ENCODE measurements around the gene IL1RAPL1. TPM values are rescaled to one million over a fixed set of nuclear protein-coding genes. Genes with fewer than 3 reads are reported as not detected.

The IL1RAPL1 gene
- total RNA-seq, 2 experiments from 2014 or later: not detected

DNA sequence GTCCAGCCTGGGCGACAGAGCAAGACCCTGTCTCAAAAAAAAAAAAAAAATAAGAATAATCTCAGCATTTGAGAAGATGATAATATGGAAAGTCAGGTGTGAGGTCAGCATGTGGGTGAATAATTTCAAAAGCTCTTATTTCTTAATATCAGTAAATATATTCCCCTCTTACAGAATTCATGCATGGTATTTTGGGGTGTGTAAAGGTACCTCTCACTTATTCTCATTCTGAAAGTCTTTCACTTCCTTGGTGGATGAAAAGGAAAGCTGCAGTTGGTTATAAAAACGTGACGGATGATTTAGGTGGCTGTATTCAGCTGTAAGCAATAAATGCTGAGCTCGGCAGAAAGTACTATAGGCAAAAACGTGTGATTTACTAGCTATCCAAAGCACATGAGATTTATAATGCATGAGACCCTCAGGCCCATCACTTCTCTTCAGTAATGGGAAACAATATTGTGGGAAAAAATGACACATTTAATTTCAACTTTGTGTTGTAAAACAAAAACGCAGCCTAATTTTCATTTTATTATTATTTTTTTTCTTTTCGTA is 1275.0 kb downstream of the IL1RAPL1 start:
- no peaks in the 10 kb centered on the region for H3K9me3 Mint-ChIP-seq
- CTCF ChIA-PET: no interaction called here

DNA sequence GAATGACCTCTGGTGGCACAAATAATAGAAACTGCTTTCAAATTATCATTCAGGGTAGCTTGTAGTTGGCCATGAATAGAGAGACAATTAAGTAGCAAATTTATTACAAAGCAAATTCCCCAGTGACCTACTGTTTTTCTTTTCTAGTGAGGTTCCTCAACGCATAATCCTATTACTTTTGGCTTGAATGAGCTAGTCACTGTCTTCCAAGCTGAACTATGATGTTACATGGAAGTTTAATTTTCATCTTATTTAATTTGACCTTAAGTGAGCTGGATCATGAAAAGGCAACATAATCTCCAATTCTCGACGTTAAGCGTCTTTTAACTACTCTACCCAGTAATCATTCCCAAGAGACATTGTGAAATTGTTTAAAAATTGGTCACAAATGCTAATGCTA is 1280.7 kb downstream of the IL1RAPL1 start:
- DNase-seq: no peak
- no peaks in the 10 kb centered on the region for H3K36me3 Mint-ChIP-seq (ENCODE audit: low read depth)
- no peak overlapping the region for H3K4me3 Mint-ChIP-seq
- no peaks in the 10 kb centered on the region for H3K27me3 Mint-ChIP-seq (ENCODE audit: low read depth)
- no peaks in the 10 kb centered on the region for H3K9me3 Mint-ChIP-seq
- intact Hi-C loops (cut with micrococcal nuclease): no loop called here
- CTCF ChIA-PET: no interaction called here
- H3K27ac Mint-ChIP-seq: no peak overlapping the region
- no peaks in the 10 kb centered on the region for H3K4me1 Mint-ChIP-seq (ENCODE audit: low read depth)

More for the DNA sequence above, 1275.0 kb downstream of the IL1RAPL1 start:
- Mint-ChIP-seq H3K4me1 (ENCODE audit: low read depth) (no peaks in the 10 kb centered on the region), H3K27me3 (ENCODE audit: low read depth) (no peaks in the 10 kb centered on the region), H3K27ac (no peak overlapping the region), H3K4me3 (no peak overlapping the region), H3K36me3 (ENCODE audit: low read depth) (no peaks in the 10 kb centered on the region)
- no peak for DNase-seq
- intact Hi-C loops (cut with micrococcal nuclease): no loop called here

DNA sequence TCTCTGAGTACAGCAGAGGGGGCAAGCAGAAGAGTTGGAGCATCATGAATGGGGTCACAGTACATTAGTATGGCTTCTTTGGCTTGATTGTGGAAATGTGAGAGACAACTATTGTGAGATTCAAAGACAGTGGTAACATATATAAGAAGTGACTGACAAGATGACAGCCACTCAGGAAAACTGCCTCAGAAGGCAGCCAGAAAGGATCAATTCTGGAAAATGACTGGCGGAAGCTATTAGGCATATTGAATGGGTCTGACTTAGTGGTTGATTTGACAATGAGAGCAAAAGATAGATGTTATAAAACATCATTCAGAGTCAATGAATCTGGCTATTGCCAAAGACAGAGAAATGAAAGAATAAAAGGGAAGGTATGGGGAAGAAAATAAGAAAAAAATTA is 1282.6 kb downstream of the IL1RAPL1 start:
- CTCF ChIA-PET: no interaction called here
- no peak for DNase-seq
- no peak overlapping the region for H3K27ac Mint-ChIP-seq
- no peaks in the 10 kb centered on the region for H3K4me1 Mint-ChIP-seq (ENCODE audit: low read depth)
- H3K27me3 Mint-ChIP-seq (ENCODE audit: low read depth): no peaks in the 10 kb centered on the region
- no peak overlapping the region for H3K4me3 Mint-ChIP-seq
- no peaks in the 10 kb centered on the region for H3K36me3 Mint-ChIP-seq (ENCODE audit: low read depth)
- intact Hi-C loops (cut with micrococcal nuclease): no loop called here
- H3K9me3 Mint-ChIP-seq: no peaks in the 10 kb centered on the region

DNA sequence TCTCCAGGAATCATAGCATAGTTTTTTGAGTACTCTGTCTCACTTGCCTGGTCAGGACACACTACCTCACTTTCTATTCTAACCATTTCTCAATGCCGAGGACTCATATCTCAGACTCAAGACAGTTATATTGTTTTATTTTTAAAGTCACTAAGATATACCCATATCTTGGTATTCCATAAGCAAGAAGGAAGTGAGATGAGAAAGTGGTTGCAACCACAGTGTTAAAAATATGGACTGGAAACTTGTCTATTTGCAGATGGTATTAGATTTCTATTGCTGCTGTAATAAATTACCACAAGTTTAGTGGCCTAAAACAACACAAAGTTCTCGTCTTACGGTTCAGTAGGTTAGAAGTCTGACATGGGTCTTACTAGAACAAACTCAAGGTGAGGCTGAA is 1283.4 kb downstream of the IL1RAPL1 start:
- Mint-ChIP-seq H3K9me3 (no peaks in the 10 kb centered on the region), H3K27ac (no peak overlapping the region), H3K36me3 (ENCODE audit: low read depth) (no peaks in the 10 kb centered on the region), H3K27me3 (ENCODE audit: low read depth) (no peaks in the 10 kb centered on the region), H3K4me1 (ENCODE audit: low read depth) (no peaks in the 10 kb centered on the region), H3K4me3 (no peak overlapping the region)
- CTCF ChIA-PET: no interaction called here
- DNase-seq: no peak
- intact Hi-C loops (cut with micrococcal nuclease): no loop called here

DNA sequence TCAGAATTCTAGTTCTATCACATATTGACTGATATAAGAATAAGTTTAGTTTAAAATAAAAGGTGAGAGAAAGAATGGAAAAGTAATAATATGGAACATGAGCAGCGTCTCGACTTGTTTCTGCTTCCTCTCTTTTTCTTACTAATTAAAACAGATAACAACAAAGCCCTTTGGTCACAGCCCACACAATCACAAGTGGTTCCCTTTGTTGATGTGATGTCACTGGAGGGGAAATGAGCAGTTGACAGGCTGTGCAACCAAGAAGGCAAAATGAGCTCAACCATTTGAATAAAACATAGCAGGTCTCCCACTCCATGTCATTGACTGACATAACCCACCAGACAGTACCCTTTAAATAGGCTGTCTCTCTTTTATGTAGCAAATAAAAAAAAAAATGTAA is 1285.6 kb downstream of the IL1RAPL1 start:
- H3K27me3 Mint-ChIP-seq (ENCODE audit: low read depth): no peaks in the 10 kb centered on the region
- intact Hi-C loops (cut with micrococcal nuclease): no loop called here
- CTCF ChIA-PET: no interaction called here
- H3K36me3 Mint-ChIP-seq (ENCODE audit: low read depth): no peaks in the 10 kb centered on the region
- no peaks in the 10 kb centered on the region for H3K4me1 Mint-ChIP-seq (ENCODE audit: low read depth)
- no peak for DNase-seq
- H3K9me3 Mint-ChIP-seq: no peaks in the 10 kb centered on the region
- H3K27ac Mint-ChIP-seq: no peak overlapping the region
- no peak overlapping the region for H3K4me3 Mint-ChIP-seq

DNA sequence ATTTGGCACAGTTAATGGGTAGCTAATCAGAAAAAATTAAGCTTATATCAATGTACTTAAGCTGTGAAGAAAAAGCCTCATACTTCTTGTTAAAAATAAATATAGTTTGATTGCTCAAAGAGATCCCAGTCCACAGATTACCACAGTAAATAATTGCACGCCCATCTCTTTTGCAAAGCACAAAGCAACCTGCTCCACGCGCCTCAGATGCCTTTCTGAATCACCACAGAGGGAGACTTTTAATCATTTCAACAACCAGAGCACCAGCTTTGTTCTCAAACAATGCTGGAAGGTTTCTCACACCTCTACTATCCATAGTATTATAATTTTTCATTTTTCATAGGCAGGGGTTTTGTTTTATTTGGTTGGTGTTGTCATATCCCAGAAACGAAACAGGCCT is 1289.5 kb downstream of the IL1RAPL1 start:
- Mint-ChIP-seq H3K4me1 (ENCODE audit: low read depth) (no peaks in the 10 kb centered on the region), H3K36me3 (ENCODE audit: low read depth) (no peaks in the 10 kb centered on the region), H3K9me3 (no peaks in the 10 kb centered on the region), H3K4me3 (no peak overlapping the region), H3K27me3 (ENCODE audit: low read depth) (no peaks in the 10 kb centered on the region), H3K27ac (no peak overlapping the region)
- CTCF ChIA-PET: no interaction called here
- intact Hi-C loops (cut with micrococcal nuclease): no loop called here
- no peak for DNase-seq

DNA sequence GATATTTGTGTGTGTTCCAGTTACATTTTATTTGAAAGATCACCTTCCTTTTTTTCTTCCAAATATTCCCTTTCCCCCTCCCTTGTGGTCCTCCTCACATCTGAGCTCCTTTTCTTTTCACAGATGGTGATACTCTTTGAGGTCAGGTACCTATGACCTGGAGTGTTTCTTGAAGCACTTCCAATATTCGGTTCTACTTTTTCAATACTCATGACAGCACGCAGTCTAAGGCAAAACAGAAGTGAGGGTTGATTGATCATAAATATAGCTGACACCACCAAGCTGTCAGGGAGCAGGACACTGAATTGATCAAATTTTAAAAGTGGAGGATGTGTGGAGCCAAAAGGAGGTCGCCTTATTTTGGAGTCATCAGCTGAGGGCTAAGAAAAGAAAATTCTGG is 1293.7 kb downstream of the IL1RAPL1 start:
- H3K4me3 Mint-ChIP-seq: no peak overlapping the region
- intact Hi-C loops (cut with micrococcal nuclease): no loop called here
- CTCF ChIA-PET: interaction anchor here (0.7 kb wide), 1 partner anchor 424 kb away, joined by 3 read pairs; no protein-coding TSS in a partner anchor
- H3K9me3 Mint-ChIP-seq: no peaks in the 10 kb centered on the region
- H3K36me3 Mint-ChIP-seq (ENCODE audit: low read depth): no peaks in the 10 kb centered on the region
- no peaks in the 10 kb centered on the region for H3K27me3 Mint-ChIP-seq (ENCODE audit: low read depth)
- H3K4me1 Mint-ChIP-seq (ENCODE audit: low read depth): no peaks in the 10 kb centered on the region
- no peak overlapping the region for H3K27ac Mint-ChIP-seq
- no peak for DNase-seq

DNA sequence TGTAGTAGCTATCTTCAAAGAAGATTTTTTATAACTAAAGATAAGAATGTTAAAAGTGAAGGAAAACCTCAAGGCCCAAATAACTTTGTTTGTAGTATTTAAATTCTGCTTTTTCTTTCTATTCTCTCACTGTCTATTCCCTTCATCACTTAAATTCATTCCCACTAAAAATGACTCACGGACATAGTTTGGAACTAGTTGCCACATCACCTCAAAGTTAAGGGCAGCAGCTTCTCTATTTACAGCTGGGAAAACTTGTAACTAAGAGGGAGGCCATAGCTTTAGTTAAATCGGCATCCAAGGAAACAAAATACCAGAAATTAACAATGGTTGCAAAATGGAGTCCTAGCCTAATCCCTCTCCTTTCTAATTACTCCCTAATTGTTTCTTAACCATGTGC is 1302.8 kb downstream of the IL1RAPL1 start:
- no peaks in the 10 kb centered on the region for H3K27me3 Mint-ChIP-seq (ENCODE audit: low read depth)
- CTCF ChIA-PET: no interaction called here
- no peak overlapping the region for H3K4me3 Mint-ChIP-seq
- no peaks in the 10 kb centered on the region for H3K9me3 Mint-ChIP-seq
- intact Hi-C loops (cut with micrococcal nuclease): no loop called here
- DNase-seq: no peak
- no peak overlapping the region for H3K27ac Mint-ChIP-seq
- H3K36me3 Mint-ChIP-seq (ENCODE audit: low read depth): no peaks in the 10 kb centered on the region
- no peaks in the 10 kb centered on the region for H3K4me1 Mint-ChIP-seq (ENCODE audit: low read depth)

DNA sequence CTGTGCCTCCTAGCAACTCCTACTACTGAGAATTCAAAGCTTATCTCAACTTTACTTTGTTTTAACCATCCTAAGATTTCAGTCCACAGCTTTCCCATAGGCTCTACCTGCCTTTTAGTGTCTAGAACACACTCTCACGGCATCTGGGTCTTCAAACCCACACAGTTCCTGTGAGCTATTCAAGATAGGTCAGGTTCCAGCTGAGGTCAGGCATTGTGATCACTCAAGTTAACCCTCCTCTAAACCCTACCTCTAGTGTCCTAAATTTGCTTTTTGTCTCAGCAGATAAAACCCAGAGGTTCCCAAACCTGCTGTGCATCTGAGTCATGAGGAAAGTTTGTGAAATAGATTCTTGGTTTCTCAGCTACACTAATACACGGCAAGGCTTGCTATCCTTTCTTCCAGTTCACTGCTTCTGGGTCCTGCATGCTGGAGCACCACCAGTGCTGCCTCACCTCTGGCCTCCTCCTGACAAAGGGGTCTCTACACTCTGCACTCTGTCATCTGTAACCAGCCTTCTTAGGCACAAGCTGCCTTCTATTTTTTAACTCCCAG is 1303.5 kb downstream of the IL1RAPL1 start:
- Mint-ChIP-seq H3K27me3 (ENCODE audit: low read depth) (no peaks in the 10 kb centered on the region), H3K27ac (no peak overlapping the region), H3K4me1 (ENCODE audit: low read depth) (no peaks in the 10 kb centered on the region), H3K9me3 (no peaks in the 10 kb centered on the region), H3K4me3 (no peak overlapping the region), H3K36me3 (ENCODE audit: low read depth) (no peaks in the 10 kb centered on the region)
- no peak for DNase-seq
- intact Hi-C loops (cut with micrococcal nuclease): no loop called here
- CTCF ChIA-PET: no interaction called here

DNA sequence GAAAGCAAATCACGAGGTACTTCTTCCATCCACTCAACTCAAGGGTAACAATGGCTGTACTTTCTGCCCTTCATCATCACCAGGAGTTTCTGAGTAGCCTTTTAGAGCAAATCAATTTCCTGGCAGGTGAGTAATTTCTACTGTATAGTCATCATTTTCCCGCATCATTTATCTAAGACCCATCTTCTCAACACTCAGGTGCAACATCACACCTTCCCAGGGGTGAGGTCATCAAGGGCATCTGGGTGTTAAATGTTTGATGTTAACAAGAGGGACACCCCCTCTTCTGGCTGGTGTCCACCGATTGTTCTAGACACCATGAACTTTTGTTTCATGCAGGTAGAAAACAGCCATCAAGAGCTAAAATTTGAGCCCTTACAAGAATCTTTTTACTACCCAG is 1314.8 kb downstream of the IL1RAPL1 start:
- CTCF ChIA-PET: no interaction called here
- Mint-ChIP-seq H3K36me3 (ENCODE audit: low read depth) (no peaks in the 10 kb centered on the region), H3K4me1 (ENCODE audit: low read depth) (no peaks in the 10 kb centered on the region), H3K4me3 (no peak overlapping the region), H3K27me3 (ENCODE audit: low read depth) (no peaks in the 10 kb centered on the region), H3K9me3 (no peaks in the 10 kb centered on the region), H3K27ac (no peak overlapping the region)
- intact Hi-C loops (cut with micrococcal nuclease): no loop called here
- DNase-seq: no peak

DNA sequence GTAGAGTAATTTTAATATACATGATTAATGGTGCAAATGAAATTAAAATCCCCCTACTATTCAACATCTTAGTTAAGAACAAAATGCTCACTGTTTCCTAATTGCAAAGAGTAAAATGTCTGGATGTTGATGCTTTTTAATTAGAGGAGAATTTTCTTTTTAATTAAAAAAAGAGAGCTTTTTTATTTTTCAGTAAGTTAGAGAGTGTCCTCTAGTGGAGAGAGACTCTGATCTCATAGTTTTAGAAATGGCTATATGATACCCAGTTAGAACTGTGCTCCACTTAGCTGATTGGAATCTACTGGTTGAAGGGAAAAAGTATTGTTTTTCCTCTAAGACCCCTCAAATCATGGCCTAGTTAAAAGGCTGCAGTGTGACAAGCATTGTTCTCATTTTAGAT is 1316.1 kb downstream of the IL1RAPL1 start:
- H3K27ac Mint-ChIP-seq: no peak overlapping the region
- H3K4me3 Mint-ChIP-seq: no peak overlapping the region
- intact Hi-C loops (cut with micrococcal nuclease): no loop called here
- no peaks in the 10 kb centered on the region for H3K9me3 Mint-ChIP-seq
- no peaks in the 10 kb centered on the region for H3K4me1 Mint-ChIP-seq (ENCODE audit: low read depth)
- H3K36me3 Mint-ChIP-seq (ENCODE audit: low read depth): no peaks in the 10 kb centered on the region
- CTCF ChIA-PET: no interaction called here
- DNase-seq: no peak
- H3K27me3 Mint-ChIP-seq (ENCODE audit: low read depth): no peaks in the 10 kb centered on the region

DNA sequence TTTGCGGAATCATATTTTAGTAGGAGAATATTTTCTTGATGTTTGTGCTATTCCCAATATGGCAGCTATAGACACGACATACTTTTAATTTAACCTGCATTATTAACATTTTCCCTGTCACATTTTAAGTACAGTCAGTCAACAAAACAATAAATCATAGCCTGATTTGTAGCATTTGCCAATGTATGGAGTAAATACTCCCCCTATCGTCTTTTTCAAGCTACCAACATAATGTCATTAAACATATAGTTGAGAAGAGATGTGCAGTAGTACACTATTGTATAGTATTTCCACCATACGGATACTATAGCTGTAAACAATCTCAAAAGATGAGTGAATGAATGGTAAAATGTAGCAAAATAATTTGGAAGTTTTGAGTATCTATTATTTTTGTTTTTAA is 1324.4 kb downstream of the IL1RAPL1 start:
- Mint-ChIP-seq H3K36me3 (ENCODE audit: low read depth) (no peaks in the 10 kb centered on the region), H3K9me3 (peaks cover 2% of the 10 kb centered on the region), H3K27me3 (ENCODE audit: low read depth) (no peaks in the 10 kb centered on the region), H3K27ac (no peak overlapping the region), H3K4me1 (ENCODE audit: low read depth) (no peaks in the 10 kb centered on the region), H3K4me3 (no peak overlapping the region)
- intact Hi-C loops (cut with micrococcal nuclease): no loop called here
- CTCF ChIA-PET: no interaction called here
- DNase-seq: no peak

DNA sequence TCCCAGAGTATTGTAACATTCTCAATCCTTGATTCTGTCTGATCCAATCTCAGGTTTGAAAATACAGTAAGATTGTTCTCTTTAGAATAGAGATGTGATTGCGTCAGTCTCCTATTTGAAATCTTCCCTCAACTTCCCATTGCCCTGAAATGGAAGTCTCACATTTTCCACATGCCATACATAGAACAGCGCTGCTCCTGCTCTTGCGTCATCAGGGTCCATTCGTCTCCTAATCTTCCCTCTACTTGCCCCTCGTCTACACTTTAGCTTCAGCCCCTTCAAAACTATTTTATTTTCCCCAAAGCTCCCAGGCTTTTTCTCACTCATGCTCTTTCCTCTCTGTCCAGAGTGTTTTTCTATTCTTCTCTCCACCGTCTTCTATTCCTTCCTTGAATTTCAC is 1326.4 kb downstream of the IL1RAPL1 start:
- peaks cover 2% of the 10 kb centered on the region for H3K9me3 Mint-ChIP-seq

DNA sequence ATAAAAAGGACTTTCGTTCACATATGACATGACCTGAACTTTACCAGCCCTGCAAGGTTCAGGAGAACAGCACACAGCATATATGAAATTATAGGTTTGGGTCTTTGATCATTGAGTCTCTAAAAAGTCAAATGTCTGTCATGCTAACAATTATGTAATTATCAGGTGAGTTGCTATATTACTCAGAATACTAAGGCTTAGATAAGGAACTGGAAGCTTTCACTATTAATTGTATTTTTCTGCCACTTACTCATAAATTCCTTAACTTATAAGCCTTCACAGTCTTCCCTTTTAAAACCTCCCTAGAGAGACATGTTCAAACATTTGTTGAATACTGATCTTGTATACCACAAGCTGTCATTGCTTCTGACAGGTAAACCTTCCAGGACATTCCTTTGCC is 1335.4 kb downstream of the IL1RAPL1 start:
- CTCF ChIA-PET: no interaction called here
- Mint-ChIP-seq H3K36me3 (ENCODE audit: low read depth) (no peaks in the 10 kb centered on the region), H3K27me3 (ENCODE audit: low read depth) (no peaks in the 10 kb centered on the region), H3K9me3 (no peaks in the 10 kb centered on the region), H3K4me1 (ENCODE audit: low read depth) (no peaks in the 10 kb centered on the region), H3K4me3 (no peak overlapping the region), H3K27ac (no peak overlapping the region)
- DNase-seq: no peak
- intact Hi-C loops (cut with micrococcal nuclease): no loop called here

More for the DNA sequence above, 1326.4 kb downstream of the IL1RAPL1 start:
- no peak overlapping the region for H3K4me3 Mint-ChIP-seq
- DNase-seq: no peak
- intact Hi-C loops (cut with micrococcal nuclease): no loop called here
- no peak overlapping the region for H3K27ac Mint-ChIP-seq
- no peaks in the 10 kb centered on the region for H3K27me3 Mint-ChIP-seq (ENCODE audit: low read depth)
- CTCF ChIA-PET: no interaction called here
- no peaks in the 10 kb centered on the region for H3K36me3 Mint-ChIP-seq (ENCODE audit: low read depth)
- no peaks in the 10 kb centered on the region for H3K4me1 Mint-ChIP-seq (ENCODE audit: low read depth)
